ENCODE results near the gene ACSL3. TPM values are rescaled to one million over a fixed set of nuclear protein-coding genes. Genes with fewer than 3 reads are reported as not detected.

The ACSL3 gene
- total RNA-seq, 4 donors from 2014 or later, result 31.1 to 56.3 (median 52.5) TPM

DNA sequence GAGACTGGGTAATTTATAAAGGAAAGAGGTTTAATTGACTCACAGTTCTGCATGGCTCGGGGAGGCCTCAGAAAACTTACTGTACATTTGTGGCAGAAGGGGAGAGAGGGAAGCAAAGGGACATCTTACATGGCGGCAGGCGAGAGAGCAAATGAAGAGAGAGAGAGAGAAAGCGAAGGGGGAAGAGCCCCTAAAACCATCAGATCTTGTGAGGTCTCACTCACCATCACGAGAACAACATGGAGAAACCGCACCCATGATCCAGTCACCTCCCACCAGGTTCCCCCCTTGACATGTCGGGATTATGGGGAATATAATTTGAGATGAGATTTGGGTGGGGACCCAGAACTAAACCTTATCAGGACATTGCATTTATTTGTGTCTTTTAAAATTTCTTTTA lies 75.9 kb downstream of the ACSL3 start:
- Histone ChIP-seq H3K36me3 (peaks cover 17 to 92% (median 64%) of the 10 kb centered on the region in 4 donors), H3K27ac (replicated peaks in 1 of 4) (no peak overlapping the region), H3K9me3 (peaks cover 0 to 21% (median 14%) of the 10 kb centered on the region in 4 donors), H3K4me3 (no peak overlapping the region), H3K4me1 (no peaks in the 10 kb centered on the region), H3K27me3 (no peaks in the 10 kb centered on the region)
- intact Hi-C loops (cut with DNase I), result no loop called here
- no peak for DNase-seq (ENCODE audit: extremely low spot score)
- no peak for TF ChIP-seq EP300 (IDR thresholded peaks at IDR 0.05)
- WGBS, result 94% methylated on average over 7 of the region's 7 CpGs

DNA sequence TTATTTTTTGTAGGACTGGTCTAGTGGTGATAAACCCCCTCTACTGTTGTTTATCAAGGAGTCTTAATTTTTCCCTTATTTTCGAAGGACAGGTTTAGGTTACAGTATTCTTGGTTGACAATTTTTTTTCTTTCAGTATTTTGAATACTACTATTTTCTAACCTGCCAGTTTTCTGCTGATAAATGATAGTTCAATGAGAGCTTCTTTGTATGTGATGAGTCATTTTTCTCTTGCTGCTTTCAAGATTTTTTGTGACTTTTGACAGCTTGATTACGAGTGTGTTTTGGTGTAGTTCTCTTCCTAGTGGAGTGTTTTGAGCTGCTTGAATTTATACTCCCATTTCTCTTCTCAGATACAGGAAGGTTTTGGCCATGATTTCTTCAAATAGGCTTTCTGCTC lies 77.5 kb downstream of the ACSL3 start:
- intact Hi-C loops (cut with DNase I), result no loop called here
- Histone ChIP-seq H3K27ac (replicated peaks in 1 of 4) (no peak overlapping the region), H3K36me3 (peaks cover 16 to 86% (median 52%) of the 10 kb centered on the region in 4 donors), H3K9me3 (peaks cover 0 to 21% (median 14%) of the 10 kb centered on the region in 4 donors), H3K4me1 (peaks cover 0 to 2% (median 2%) of the 10 kb centered on the region in 4 donors), H3K27me3 (no peaks in the 10 kb centered on the region), H3K4me3 (no peak overlapping the region)
- DNase-seq (ENCODE audit: extremely low spot score), result no peak
- TF ChIP-seq POLR2AphosphoS5 (IDR thresholded peaks at IDR 0.05), result no peak
- TF ChIP-seq EP300 (IDR thresholded peaks at IDR 0.05), result no peak
- TF ChIP-seq, protein P1, sequence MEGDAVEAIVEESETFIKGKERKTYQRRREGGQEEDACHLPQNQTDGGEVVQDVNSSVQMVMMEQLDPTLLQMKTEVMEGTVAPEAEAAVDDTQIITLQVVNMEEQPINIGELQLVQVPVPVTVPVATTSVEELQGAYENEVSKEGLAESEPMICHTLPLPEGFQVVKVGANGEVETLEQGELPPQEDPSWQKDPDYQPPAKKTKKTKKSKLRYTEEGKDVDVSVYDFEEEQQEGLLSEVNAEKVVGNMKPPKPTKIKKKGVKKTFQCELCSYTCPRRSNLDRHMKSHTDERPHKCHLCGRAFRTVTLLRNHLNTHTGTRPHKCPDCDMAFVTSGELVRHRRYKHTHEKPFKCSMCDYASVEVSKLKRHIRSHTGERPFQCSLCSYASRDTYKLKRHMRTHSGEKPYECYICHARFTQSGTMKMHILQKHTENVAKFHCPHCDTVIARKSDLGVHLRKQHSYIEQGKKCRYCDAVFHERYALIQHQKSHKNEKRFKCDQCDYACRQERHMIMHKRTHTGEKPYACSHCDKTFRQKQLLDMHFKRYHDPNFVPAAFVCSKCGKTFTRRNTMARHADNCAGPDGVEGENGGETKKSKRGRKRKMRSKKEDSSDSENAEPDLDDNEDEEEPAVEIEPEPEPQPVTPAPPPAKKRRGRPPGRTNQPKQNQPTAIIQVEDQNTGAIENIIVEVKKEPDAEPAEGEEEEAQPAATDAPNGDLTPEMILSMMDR (IDR thresholded peaks at IDR 0.05), result no peak
- no peak for TF ChIP-seq POLR2A (IDR thresholded peaks at IDR 0.05; ENCODE audit: low read depth)
- WGBS, result 100% methylated on average over 2 of the region's 2 CpGs

DNA sequence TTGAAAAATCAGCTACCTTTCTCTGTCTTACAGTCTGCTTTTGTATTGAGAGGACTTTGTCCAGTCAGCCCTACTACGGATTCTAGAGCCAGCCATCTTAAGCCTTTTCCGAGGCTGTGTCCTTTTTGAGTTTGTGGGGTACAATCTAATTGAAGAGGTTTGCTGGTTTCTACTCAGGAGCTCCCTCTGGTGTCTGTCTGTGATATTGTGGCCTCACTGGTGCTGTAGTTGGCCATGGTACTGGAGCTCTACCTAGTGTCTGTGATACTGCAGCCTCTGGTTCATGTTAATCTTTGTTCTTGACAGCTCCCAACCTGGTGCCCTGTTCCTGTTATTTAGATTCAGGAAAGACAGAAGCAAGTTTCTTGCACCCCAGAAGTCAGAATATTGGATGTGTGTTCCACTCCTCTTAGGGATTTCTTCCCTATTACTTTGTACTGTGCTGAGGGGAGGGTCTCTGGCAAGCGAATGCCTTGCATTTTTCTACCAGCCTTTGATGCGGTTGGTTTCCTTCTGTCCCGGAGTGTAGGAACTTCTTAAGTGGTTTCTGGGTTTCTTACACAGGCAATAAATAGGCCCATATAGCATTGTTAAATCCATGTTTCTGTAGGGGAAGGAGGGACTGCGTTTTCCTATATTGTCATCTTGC lies 78.5 kb downstream of the ACSL3 start:
- peaks cover 11 to 76% (median 44%) of the 10 kb centered on the region in 4 donors for H3K36me3 ChIP-seq
- WGBS, result 81% methylated on average over 6 of the region's 6 CpGs

DNA sequence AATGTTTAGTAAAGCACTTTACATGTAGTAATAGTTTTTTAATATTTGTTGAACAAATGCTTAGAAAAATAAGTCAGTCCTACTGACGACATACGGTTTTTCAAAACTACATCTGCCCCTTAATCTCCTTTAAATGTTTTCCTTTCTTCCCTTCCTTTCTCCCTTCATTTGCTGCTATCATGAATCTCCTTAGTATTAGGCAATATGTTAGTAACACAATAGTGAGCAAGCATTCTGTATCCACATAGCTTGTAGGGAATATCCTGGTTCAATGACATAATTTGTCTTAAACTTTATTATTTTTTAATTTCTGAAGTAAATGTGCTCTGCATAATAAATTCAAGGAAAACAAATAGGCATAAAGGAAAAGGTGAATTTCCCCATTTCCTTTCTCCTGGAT lies 79.1 kb downstream of the ACSL3 start:
- DNase-seq (ENCODE audit: extremely low spot score), result no peak
- Histone ChIP-seq H3K9me3 (peaks cover 0 to 21% (median 14%) of the 10 kb centered on the region in 4 donors), H3K27me3 (no peaks in the 10 kb centered on the region), H3K36me3 (peaks cover 4 to 69% (median 38%) of the 10 kb centered on the region in 4 donors), H3K4me1 (peaks cover 4 to 19% (median 18%) of the 10 kb centered on the region in 4 donors), H3K4me3 (no peak overlapping the region), H3K27ac (replicated peaks in 1 of 4) (no peak overlapping the region)
- intact Hi-C loops (cut with DNase I), result no loop called here
- TF ChIP-seq, protein P1 (IDR thresholded peaks at IDR 0.05), result no peak
- TF ChIP-seq POLR2A (IDR thresholded peaks at IDR 0.05; ENCODE audit: low read depth) (no peak), POLR2AphosphoS5 (IDR thresholded peaks at IDR 0.05) (no peak), EP300 (IDR thresholded peaks at IDR 0.05) (no peak)
- 91% methylated on average over 2 of the region's 2 CpGs for WGBS

More for the DNA sequence above, 78.5 kb downstream of the ACSL3 start:
- Histone ChIP-seq H3K27ac (replicated peaks in 1 of 4) (no peak overlapping the region), H3K4me3 (no peak overlapping the region), H3K9me3 (peaks cover 0 to 21% (median 14%) of the 10 kb centered on the region in 4 donors), H3K4me1 (peaks cover 4 to 13% (median 12%) of the 10 kb centered on the region in 4 donors), H3K27me3 (no peaks in the 10 kb centered on the region)
- intact Hi-C loops (cut with DNase I), result no loop called here
- TF ChIP-seq, protein P1 (IDR thresholded peaks at IDR 0.05), result peak; percentile 45 to 59 (median 51)
- TF ChIP-seq POLR2AphosphoS5 (IDR thresholded peaks at IDR 0.05), result no peak
- no peak for DNase-seq (ENCODE audit: extremely low spot score)

DNA sequence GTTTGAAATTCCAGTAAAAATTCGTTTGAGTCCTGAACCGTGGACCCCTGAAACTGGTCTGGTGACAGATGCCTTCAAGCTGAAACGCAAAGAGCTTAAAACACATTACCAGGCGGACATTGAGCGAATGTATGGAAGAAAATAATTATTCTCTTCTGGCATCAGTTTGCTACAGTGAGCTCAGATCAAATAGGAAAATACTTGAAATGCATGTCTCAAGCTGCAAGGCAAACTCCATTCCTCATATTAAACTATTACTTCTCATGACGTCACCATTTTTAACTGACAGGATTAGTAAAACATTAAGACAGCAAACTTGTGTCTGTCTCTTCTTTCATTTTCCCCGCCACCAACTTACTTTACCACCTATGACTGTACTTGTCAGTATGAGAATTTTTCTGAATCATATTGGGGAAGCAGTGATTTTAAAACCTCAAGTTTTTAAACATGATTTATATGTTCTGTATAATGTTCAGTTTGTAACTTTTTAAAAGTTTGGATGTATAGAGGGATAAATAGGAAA lies 80.7 kb downstream of the ACSL3 start:
- intact Hi-C loops (cut with DNase I), result no loop called here
- no peak for DNase-seq (ENCODE audit: extremely low spot score)
- WGBS, result 92% methylated on average over 7 of the region's 7 CpGs
- H3K27me3 ChIP-seq, result no peaks in the 10 kb centered on the region
- peaks cover 0 to 53% (median 27%) of the 10 kb centered on the region in 4 donors for H3K36me3 ChIP-seq
- TF ChIP-seq POLR2A (IDR thresholded peaks at IDR 0.05; ENCODE audit: low read depth) (no peak), POLR2AphosphoS5 (IDR thresholded peaks at IDR 0.05) (no peak), EP300 (IDR thresholded peaks at IDR 0.05) (no peak)
- TF ChIP-seq, protein P1 (IDR thresholded peaks at IDR 0.05), result no peak
- peaks cover 4 to 26% (median 19%) of the 10 kb centered on the region in 4 donors for H3K4me1 ChIP-seq
- peaks cover 0 to 21% (median 14%) of the 10 kb centered on the region in 4 donors for H3K9me3 ChIP-seq
- no peak overlapping the region for H3K27ac ChIP-seq (replicated peaks in 1 of 4)
- no peak overlapping the region for H3K4me3 ChIP-seq
